Natural killer cell (primary cell): ENCODE results near the gene SLC39A7. TPM values are rescaled to one million over a fixed set of nuclear protein-coding genes. Genes with fewer than 3 reads are reported as not detected.

Experiments
- ATAC-seq, 3 donors: fragments of 150-1000 bp in 2 of 3; fragments of 200-7000 bp in 1 of 3; cut with Tn5 transposase; 1 replicate in 1 of 3; 2 replicates in 2 of 3; pipeline ENCODE4 v1.10.0; 2021; ENCODE audit warnings: mild to moderate bottlenecking in 2 of 3, moderate library complexity in 2 of 3
- DNase-seq, 2 donors: peaks; one replicate each; pipeline versions ENCODE4 v3.0.0 to v3.0.0-alpha.2; 2013 to 2021; ENCODE audit warnings: mixed read lengths in 1 of 2
- H3K27ac ChIP-seq: one replicate; pipeline ENCODE4 v1.5.1; 2013; ENCODE audit warnings: mild to moderate bottlenecking, low read length
- H3K27me3 ChIP-seq: one replicate; pipeline ENCODE4 v1.6.1; 2013; ENCODE audit warnings: low read length; ENCODE audit not compliant: control insufficient read depth, insufficient read depth
- H3K36me3 ChIP-seq: one replicate; pipeline ENCODE4 v1.6.1; 2013; ENCODE audit warnings: low read length; ENCODE audit not compliant: control insufficient read depth, insufficient read depth
- H3K4me1 ChIP-seq: one replicate; pipeline ENCODE4 v1.6.1; 2013; ENCODE audit warnings: low read length; ENCODE audit not compliant: control insufficient read depth, insufficient read depth
- H3K4me3 ChIP-seq: one replicate; pipeline ENCODE4 v1.5.1; 2013; ENCODE audit warnings: low read length
- H3K9me3 ChIP-seq: one replicate; pipeline ENCODE4 v1.6.1; 2013; ENCODE audit warnings: low read length; ENCODE audit not compliant: control insufficient read depth, insufficient read depth
- H3K27ac Mint-ChIP-seq, 2 donors: one replicate each; pipeline ENCODE4 v1.8.0; 2022; ENCODE audit warnings: mild to moderate bottlenecking in 2 of 2, mixed read lengths in 2 of 2, moderate library complexity in 1 of 2
- H3K27me3 Mint-ChIP-seq, 2 donors: one replicate each; pipeline ENCODE4 v1.8.0; 2022; ENCODE audit warnings: low read depth in 2 of 2, mixed read lengths in 2 of 2
- H3K36me3 Mint-ChIP-seq: one replicate; pipeline ENCODE4 v1.8.0; 2022; ENCODE audit warnings: mixed read lengths
- H3K4me1 Mint-ChIP-seq, 2 donors: one replicate each; pipeline ENCODE4 v1.8.0; 2022; ENCODE audit warnings: mixed read lengths in 2 of 2
- H3K4me3 Mint-ChIP-seq: one replicate; pipeline ENCODE4 v1.8.0; 2022; ENCODE audit warnings: mild to moderate bottlenecking, moderate library complexity, mixed read lengths
- H3K9me3 Mint-ChIP-seq, 2 donors: one replicate each; pipeline ENCODE4 v1.8.0; 2022; ENCODE audit warnings: mixed read lengths in 2 of 2
- WGBS: methylation state at CpG from one replicate; pipeline ENCODE4 v1.1.7; 2013; ENCODE audit warnings: missing lambda C conversion rate; ENCODE audit not compliant: insufficient coverage; 5-methylcytosine and 5-hydroxymethylcytosine counted together
- intact Hi-C: fragments of 100-400 bp; cut with micrococcal nuclease; formaldehyde crosslinking; loops from one replicate; pipeline ENCODE4 v1.14.2; 2022
- total RNA-seq, 4 donors: library from RNA; stranded (reverse); fragments of 120-200 nt in 1 of 4; gene quantifications; one replicate each; pipeline versions ENCODE4 v1.2.3 to v1.2.4, GENCODE V29; 2013 to 2022
- TF ChIP-seq, protein P1 (sequence below): fragments of 200-600 bp; IDR thresholded peaks from one replicate; pipeline ENCODE4 v1.8.0; 2022; ENCODE audit warnings: antibody characterized with exemption

SLC39A7 gene
- total RNA-seq, 3 donors from 2014 or later (not counting 1 experiment from before 2014, with no cell fraction given), result 38.9 to 45.7 (median 45.6) TPM

DNA sequence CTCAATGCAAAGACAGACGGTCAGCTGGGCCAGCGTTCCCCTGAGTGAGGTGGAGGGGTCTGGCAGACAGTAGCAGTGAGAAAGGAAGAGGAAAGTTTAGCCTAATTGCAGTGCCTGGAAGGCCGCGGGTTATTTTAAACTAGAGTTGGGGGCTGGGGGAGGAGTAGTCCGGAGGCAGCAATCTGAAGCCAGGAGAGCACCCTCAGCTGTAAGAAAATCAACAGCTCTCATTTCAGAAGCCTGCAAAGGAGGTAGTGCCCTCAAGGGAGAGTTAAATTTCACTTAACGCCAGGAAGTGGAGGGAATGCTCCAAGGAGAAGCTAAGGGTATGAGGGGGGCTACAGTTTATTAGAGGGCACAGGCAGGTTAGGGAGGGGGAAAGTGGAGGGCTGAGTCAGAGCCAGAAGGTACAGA, 34.6 kb downstream of the SLC39A7 start:
- intact Hi-C loops, result no loop called here
- Mint-ChIP-seq H3K9me3 (no peaks in the 10 kb centered on the region), H3K4me3 (no peak overlapping the region), H3K36me3 (no peaks in the 10 kb centered on the region), H3K27ac (no peak overlapping the region), H3K4me1 (no peaks in the 10 kb centered on the region), H3K27me3 (peaks cover 32 to 43% of the 10 kb centered on the region in 2 donors)
- H3K4me3 ChIP-seq, result no peak overlapping the region
- H3K9me3 ChIP-seq, result no peaks in the 10 kb centered on the region
- H3K36me3 ChIP-seq, result no peaks in the 10 kb centered on the region
- WGBS, result 67% methylated on average over 6 of the region's 6 CpGs
- TF ChIP-seq, protein P1, sequence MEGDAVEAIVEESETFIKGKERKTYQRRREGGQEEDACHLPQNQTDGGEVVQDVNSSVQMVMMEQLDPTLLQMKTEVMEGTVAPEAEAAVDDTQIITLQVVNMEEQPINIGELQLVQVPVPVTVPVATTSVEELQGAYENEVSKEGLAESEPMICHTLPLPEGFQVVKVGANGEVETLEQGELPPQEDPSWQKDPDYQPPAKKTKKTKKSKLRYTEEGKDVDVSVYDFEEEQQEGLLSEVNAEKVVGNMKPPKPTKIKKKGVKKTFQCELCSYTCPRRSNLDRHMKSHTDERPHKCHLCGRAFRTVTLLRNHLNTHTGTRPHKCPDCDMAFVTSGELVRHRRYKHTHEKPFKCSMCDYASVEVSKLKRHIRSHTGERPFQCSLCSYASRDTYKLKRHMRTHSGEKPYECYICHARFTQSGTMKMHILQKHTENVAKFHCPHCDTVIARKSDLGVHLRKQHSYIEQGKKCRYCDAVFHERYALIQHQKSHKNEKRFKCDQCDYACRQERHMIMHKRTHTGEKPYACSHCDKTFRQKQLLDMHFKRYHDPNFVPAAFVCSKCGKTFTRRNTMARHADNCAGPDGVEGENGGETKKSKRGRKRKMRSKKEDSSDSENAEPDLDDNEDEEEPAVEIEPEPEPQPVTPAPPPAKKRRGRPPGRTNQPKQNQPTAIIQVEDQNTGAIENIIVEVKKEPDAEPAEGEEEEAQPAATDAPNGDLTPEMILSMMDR, result no peak
- H3K27ac ChIP-seq, result no peak overlapping the region
- ATAC-seq (no peak), DNase-seq (no peak)
- peaks cover 7% of the 10 kb centered on the region for H3K27me3 ChIP-seq
- H3K4me1 ChIP-seq, result no peaks in the 10 kb centered on the region

DNA sequence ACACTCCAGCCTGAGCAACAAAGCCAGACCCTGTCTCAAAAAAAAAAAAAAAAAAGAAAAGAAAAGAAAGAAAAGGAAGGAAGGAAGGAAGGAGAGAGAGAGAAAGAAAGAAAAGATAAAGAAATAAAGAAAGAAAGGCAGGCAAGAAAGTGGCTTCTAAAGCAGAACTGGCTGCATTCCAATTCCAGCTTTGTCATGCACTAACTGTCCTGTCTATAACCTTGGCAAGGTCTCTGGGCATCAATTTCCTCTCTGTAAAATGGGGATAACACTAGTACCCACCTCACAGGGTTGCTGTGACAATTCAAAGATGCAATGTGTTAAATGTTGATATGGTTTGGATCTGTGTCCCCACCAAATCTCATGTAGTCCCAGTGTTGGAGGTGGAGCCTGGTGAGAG, 35.7 kb downstream of the SLC39A7 start:
- DNase-seq, result no peak
- intact Hi-C loops, result no loop called here
- no peak overlapping the region for H3K4me3 ChIP-seq
- no peak for ATAC-seq
- no peaks in the 10 kb centered on the region for H3K36me3 Mint-ChIP-seq
- H3K9me3 ChIP-seq, result no peaks in the 10 kb centered on the region
- H3K36me3 ChIP-seq, result no peaks in the 10 kb centered on the region
- no peaks in the 10 kb centered on the region for H3K4me1 ChIP-seq
- no peak overlapping the region for H3K4me3 Mint-ChIP-seq
- no peaks in the 10 kb centered on the region for H3K9me3 Mint-ChIP-seq
- no peak overlapping the region for H3K27ac Mint-ChIP-seq
- peaks cover 3% of the 10 kb centered on the region for H3K27me3 ChIP-seq
- TF ChIP-seq, protein P1, result no peak
- H3K27ac ChIP-seq, result no peak overlapping the region
- no peaks in the 10 kb centered on the region for H3K4me1 Mint-ChIP-seq
- H3K27me3 Mint-ChIP-seq, result peaks cover 33 to 43% of the 10 kb centered on the region in 2 donors

DNA sequence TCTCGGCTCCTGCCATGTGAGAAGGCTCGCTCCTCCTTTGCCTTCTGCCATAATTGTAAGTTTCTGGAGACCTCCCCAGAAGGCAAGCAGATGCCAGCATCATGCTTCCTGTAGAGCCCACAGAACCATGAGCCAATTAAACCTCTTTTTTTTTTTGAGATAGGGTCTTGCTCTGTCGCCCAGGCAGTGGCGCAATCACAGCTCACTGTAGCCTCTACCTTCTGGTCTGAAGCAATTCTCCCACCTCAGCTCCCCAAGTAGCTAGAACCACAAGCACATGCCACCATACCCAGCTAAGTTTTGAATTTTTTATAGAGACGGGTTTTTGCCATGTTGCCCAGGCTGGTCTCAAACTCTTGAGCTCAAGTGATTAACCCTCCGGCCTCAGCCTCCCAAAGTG, 36.2 kb downstream of the SLC39A7 start:
- Histone ChIP-seq H3K4me1 (no peaks in the 10 kb centered on the region), H3K36me3 (no peaks in the 10 kb centered on the region), H3K27me3 (peaks cover 3% of the 10 kb centered on the region), H3K9me3 (no peaks in the 10 kb centered on the region), H3K27ac (no peak overlapping the region), H3K4me3 (no peak overlapping the region)
- Mint-ChIP-seq H3K4me1 (no peaks in the 10 kb centered on the region), H3K4me3 (no peak overlapping the region), H3K27ac (no peak overlapping the region), H3K27me3 (peaks cover 34 to 40% of the 10 kb centered on the region in 2 donors), H3K9me3 (no peaks in the 10 kb centered on the region), H3K36me3 (no peaks in the 10 kb centered on the region)
- DNase-seq (no peak), ATAC-seq (no peak)
- intact Hi-C loops, result no loop called here
- WGBS, result 91% methylated on average over 6 of the region's 6 CpGs
- TF ChIP-seq, protein P1, result no peak

DNA sequence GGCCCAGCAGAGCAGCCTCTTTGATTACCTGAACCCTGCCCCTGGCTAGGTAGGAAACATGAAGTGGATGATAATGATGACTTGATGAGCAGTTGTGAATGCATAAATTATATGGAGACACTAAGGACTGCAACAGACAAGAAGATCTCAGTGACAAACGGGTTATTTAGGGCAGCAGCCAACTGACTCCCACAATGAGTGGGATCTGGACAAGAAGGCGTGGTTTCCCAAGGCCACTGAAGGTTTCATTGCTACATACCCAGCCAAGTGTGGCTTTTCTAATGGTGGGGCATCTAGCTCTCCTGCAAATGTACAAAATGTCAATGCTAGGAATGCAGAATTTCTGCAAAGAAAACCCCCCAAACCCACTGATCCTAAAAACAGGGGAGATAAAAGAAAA, 37.1 kb downstream of the SLC39A7 start:
- Histone ChIP-seq H3K27me3 (peaks cover 3% of the 10 kb centered on the region), H3K36me3 (no peaks in the 10 kb centered on the region), H3K27ac (no peak overlapping the region), H3K4me1 (no peaks in the 10 kb centered on the region), H3K4me3 (no peak overlapping the region), H3K9me3 (no peaks in the 10 kb centered on the region)
- peaks cover 38 to 42% of the 10 kb centered on the region in 2 donors for H3K27me3 Mint-ChIP-seq
- H3K36me3 Mint-ChIP-seq, result no peaks in the 10 kb centered on the region
- no peak overlapping the region for H3K27ac Mint-ChIP-seq
- H3K4me3 Mint-ChIP-seq, result no peak overlapping the region
- DNase-seq (no peak), ATAC-seq (no peak)
- H3K4me1 Mint-ChIP-seq, result no peaks in the 10 kb centered on the region
- intact Hi-C loops, result no loop called here
- H3K9me3 Mint-ChIP-seq, result no peaks in the 10 kb centered on the region
- 77% methylated on average over 2 of the region's 2 CpGs for WGBS
- TF ChIP-seq, protein P1, result no peak
